ENCODE measurements around the gene SLC35A4. TPM values are rescaled to one million over a fixed set of nuclear protein-coding genes. Genes with fewer than 3 reads are reported as not detected.

The SLC35A4 gene
- total and polyA plus RNA-seq, 4 donors, result 17.5 to 37.0 (median 26.6) TPM

DNA sequence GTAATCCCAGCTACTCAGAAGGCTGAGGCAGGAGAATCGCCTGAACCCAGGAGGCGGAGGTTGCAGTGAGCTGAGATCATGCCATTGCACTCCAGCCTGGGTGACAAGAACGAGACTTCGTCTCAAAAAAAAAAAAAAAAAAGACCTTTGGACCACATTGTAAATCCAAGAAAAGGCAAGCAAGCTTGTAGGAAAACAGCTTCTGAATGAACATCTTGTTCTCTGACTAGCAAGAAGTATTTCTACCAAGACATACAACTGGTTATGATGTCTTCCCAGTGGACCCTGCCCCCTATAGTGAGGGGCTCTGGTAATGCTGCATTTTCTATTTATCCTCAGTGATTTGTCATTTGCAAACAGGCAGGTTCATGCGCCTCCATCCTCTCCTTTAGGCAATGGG, 21.7 kb upstream of the SLC35A4 start:
- no peaks in the 10 kb centered on the region for H3K27me3 ChIP-seq (ENCODE audit: control insufficient read depth in 4 of 4, insufficient read depth in 4 of 4, low read length in 3 of 4)
- H3K9ac ChIP-seq (ENCODE audit: low read depth in 1 of 2, low read length in 2 of 2), result no peak overlapping the region
- peaks cover 6 to 21% (median 16%) of the 10 kb centered on the region in 4 donors for H3K4me1 ChIP-seq (ENCODE audit: control insufficient read depth in 4 of 4, insufficient read depth in 4 of 4, low read length in 3 of 4)
- no peaks in the 10 kb centered on the region for H3K9me3 ChIP-seq (ENCODE audit: control insufficient read depth in 4 of 4, low read length in 3 of 4)
- H3K4me3 ChIP-seq (ENCODE audit: low read depth in 1 of 3, low read length in 3 of 3), result no peak overlapping the region
- no peak for DNase-seq (ENCODE audit: low spot score)
- peaks cover 2 to 46% (median 40%) of the 10 kb centered on the region in 4 donors for H3K36me3 ChIP-seq (ENCODE audit: control insufficient read depth in 4 of 4, insufficient read depth in 3 of 4, low read depth in 1 of 4, low read length in 3 of 4)
- WGBS, result 89% methylated on average over 5 of the region's 5 CpGs
- TF ChIP-seq GABPA (IDR thresholded peaks at IDR 0.05 in 1 of 2, conservative IDR thresholded peaks at IDR 0.05 in 1 of 2) (no peak), FOXA2 (IDR thresholded peaks at IDR 0.05) (no peak), HNF4A (conservative IDR thresholded peaks at IDR 0.05) (no peak), RXRA (IDR thresholded peaks at IDR 0.05) (no peak), ATF3 (IDR thresholded peaks at IDR 0.05) (no peak), SP1 (IDR thresholded peaks at IDR 0.05) (no peak), TAF1 (conservative IDR thresholded peaks at IDR 0.05) (no peak), EGR1 (IDR thresholded peaks at IDR 0.05; ENCODE audit: low read depth in 2 of 2) (no peak), YY1 (IDR thresholded peaks at IDR 0.05) (no peak), RAD21 (IDR thresholded peaks at IDR 0.05) (no peak), JUND (IDR thresholded peaks at IDR 0.05) (no peak), NR2F2 (IDR thresholded peaks at IDR 0.05) (no peak), REST (IDR thresholded peaks at IDR 0.05) (no peak), FOXA1 (IDR thresholded peaks at IDR 0.05) (no peak), HNF4G (IDR thresholded peaks at IDR 0.05) (no peak)
- TF ChIP-seq, protein P1, sequence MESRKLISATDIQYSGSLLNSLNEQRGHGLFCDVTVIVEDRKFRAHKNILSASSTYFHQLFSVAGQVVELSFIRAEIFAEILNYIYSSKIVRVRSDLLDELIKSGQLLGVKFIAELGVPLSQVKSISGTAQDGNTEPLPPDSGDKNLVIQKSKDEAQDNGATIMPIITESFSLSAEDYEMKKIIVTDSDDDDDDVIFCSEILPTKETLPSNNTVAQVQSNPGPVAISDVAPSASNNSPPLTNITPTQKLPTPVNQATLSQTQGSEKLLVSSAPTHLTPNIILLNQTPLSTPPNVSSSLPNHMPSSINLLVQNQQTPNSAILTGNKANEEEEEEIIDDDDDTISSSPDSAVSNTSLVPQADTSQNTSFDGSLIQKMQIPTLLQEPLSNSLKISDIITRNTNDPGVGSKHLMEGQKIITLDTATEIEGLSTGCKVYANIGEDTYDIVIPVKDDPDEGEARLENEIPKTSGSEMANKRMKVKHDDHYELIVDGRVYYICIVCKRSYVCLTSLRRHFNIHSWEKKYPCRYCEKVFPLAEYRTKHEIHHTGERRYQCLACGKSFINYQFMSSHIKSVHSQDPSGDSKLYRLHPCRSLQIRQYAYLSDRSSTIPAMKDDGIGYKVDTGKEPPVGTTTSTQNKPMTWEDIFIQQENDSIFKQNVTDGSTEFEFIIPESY (IDR thresholded peaks at IDR 0.05), result no peak
- TF ChIP-seq, protein P2, sequence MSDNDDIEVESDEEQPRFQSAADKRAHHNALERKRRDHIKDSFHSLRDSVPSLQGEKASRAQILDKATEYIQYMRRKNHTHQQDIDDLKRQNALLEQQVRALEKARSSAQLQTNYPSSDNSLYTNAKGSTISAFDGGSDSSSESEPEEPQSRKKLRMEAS (IDR thresholded peaks at IDR 0.05), result no peak
- TF ChIP-seq, protein P3, sequence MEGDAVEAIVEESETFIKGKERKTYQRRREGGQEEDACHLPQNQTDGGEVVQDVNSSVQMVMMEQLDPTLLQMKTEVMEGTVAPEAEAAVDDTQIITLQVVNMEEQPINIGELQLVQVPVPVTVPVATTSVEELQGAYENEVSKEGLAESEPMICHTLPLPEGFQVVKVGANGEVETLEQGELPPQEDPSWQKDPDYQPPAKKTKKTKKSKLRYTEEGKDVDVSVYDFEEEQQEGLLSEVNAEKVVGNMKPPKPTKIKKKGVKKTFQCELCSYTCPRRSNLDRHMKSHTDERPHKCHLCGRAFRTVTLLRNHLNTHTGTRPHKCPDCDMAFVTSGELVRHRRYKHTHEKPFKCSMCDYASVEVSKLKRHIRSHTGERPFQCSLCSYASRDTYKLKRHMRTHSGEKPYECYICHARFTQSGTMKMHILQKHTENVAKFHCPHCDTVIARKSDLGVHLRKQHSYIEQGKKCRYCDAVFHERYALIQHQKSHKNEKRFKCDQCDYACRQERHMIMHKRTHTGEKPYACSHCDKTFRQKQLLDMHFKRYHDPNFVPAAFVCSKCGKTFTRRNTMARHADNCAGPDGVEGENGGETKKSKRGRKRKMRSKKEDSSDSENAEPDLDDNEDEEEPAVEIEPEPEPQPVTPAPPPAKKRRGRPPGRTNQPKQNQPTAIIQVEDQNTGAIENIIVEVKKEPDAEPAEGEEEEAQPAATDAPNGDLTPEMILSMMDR (IDR thresholded peaks at IDR 0.05; ENCODE audit: low read depth, low read length, missing input control), result no peak
- H3K27ac ChIP-seq (ENCODE audit: low read depth in 1 of 2, low read length in 2 of 2), result no peak overlapping the region
